Measurements from ENCODE around the gene TRIM7.

DNA sequence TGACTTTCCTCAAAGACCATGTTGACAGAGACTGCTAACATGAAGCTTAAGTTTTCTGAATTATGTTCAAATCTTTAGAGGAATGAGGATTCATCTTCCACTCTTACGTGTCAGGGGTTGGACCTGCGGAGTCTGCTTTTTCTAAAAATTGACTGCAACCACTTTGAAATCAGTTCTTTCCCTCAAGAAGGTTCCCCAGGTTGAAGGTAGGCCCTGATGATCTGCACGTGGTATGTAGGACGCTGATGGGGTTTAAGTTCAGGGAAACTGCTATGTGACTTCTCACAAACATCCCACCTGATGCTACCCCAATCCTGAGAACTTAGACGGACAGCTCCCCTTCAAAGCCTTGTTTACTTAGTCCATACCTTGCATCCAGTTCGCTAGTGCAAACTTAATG, 31.5 kb upstream of the TRIM7 start:
- TF ChIP-seq, protein P1, sequence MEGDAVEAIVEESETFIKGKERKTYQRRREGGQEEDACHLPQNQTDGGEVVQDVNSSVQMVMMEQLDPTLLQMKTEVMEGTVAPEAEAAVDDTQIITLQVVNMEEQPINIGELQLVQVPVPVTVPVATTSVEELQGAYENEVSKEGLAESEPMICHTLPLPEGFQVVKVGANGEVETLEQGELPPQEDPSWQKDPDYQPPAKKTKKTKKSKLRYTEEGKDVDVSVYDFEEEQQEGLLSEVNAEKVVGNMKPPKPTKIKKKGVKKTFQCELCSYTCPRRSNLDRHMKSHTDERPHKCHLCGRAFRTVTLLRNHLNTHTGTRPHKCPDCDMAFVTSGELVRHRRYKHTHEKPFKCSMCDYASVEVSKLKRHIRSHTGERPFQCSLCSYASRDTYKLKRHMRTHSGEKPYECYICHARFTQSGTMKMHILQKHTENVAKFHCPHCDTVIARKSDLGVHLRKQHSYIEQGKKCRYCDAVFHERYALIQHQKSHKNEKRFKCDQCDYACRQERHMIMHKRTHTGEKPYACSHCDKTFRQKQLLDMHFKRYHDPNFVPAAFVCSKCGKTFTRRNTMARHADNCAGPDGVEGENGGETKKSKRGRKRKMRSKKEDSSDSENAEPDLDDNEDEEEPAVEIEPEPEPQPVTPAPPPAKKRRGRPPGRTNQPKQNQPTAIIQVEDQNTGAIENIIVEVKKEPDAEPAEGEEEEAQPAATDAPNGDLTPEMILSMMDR (IDR thresholded peaks at IDR 0.05; ENCODE audit: low read depth, low read length, poor library complexity, severe bottlenecking) = no peak
- no peak for TF ChIP-seq EZH2phosphoT487 (IDR thresholded peaks at IDR 0.05; ENCODE audit: borderline replicate concordance, low read length)
